Body of pancreas (tissue), 4 donors: ENCODE results near the gene TUBB1.

Experiments used
- POLR2A ChIP-seq, 3 donors: fragments of 450-650 bp; IDR thresholded peaks; one replicate each; pipeline ENCODE4 v1.6.1; 2016; ENCODE audit warnings: antibody characterized with exemption in 3 of 3, mild to moderate bottlenecking in 2 of 3
- TF ChIP-seq, protein P1 (sequence below), 7 experiments: fragments of 450-650 bp in 4 of 7; fragments of 200-600 bp in 3 of 7; sonication (generic) in 3 of 7; IDR thresholded peaks; one replicate each; pipeline ENCODE4 v1.5.1; 2016 to 2019; ENCODE audit warnings: antibody characterized with exemption in 7 of 7

DNA sequence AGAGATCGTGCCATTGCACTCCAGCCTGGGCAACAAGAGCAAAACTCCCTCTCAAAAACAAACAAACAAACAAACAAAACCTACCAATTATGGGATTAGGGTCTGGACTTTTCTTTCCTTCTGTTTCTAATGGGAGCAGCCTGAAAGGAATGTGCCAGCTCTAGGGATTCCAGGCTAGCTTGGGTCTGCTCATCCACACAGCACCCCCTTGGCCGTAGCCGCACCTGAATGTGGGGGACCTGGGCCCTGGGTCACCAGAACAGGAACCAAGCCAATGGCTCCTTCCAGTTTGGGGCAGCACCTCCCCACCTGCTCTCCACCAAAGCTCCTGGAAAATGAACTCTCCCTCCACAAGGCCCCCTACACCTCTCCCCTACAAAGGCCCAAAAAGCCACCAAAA is 18.9 kb upstream of the TUBB1 start:
- TF ChIP-seq, protein P1, sequence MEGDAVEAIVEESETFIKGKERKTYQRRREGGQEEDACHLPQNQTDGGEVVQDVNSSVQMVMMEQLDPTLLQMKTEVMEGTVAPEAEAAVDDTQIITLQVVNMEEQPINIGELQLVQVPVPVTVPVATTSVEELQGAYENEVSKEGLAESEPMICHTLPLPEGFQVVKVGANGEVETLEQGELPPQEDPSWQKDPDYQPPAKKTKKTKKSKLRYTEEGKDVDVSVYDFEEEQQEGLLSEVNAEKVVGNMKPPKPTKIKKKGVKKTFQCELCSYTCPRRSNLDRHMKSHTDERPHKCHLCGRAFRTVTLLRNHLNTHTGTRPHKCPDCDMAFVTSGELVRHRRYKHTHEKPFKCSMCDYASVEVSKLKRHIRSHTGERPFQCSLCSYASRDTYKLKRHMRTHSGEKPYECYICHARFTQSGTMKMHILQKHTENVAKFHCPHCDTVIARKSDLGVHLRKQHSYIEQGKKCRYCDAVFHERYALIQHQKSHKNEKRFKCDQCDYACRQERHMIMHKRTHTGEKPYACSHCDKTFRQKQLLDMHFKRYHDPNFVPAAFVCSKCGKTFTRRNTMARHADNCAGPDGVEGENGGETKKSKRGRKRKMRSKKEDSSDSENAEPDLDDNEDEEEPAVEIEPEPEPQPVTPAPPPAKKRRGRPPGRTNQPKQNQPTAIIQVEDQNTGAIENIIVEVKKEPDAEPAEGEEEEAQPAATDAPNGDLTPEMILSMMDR (IDR thresholded peaks at IDR 0.05): no peak
- TF ChIP-seq POLR2A (IDR thresholded peaks at IDR 0.05): no peak
